Endothelial cell (in vitro differentiated cells): ENCODE results near the gene UNC5CL. TPM values are rescaled to one million over a fixed set of nuclear protein-coding genes. Genes with fewer than 3 reads are reported as not detected.

ENCODE experiments used
- DNase-seq: peaks from one replicate; pipeline ENCODE4 v3.0.0; 2021; ENCODE audit warnings: low spot score
- H3K27ac Mint-ChIP-seq: one replicate; pipeline ENCODE4 v1.8.0; 2021; ENCODE audit warnings: mixed read lengths, inconsistent platforms; ENCODE audit not compliant: unreplicated experiment
- H3K27me3 Mint-ChIP-seq: one replicate; pipeline ENCODE4 v1.8.0; 2021; ENCODE audit warnings: mild to moderate bottlenecking, moderate library complexity, mixed read lengths, inconsistent platforms; ENCODE audit not compliant: unreplicated experiment
- H3K36me3 Mint-ChIP-seq: one replicate; pipeline ENCODE4 v1.8.0; 2021; ENCODE audit warnings: mild to moderate bottlenecking, low read depth, mixed read lengths, inconsistent platforms; ENCODE audit not compliant: unreplicated experiment
- H3K4me1 Mint-ChIP-seq: one replicate; pipeline ENCODE4 v1.8.0; 2021; ENCODE audit warnings: mild to moderate bottlenecking, mixed read lengths, inconsistent platforms; ENCODE audit not compliant: unreplicated experiment
- H3K4me3 Mint-ChIP-seq: one replicate; pipeline ENCODE4 v1.8.0; 2021; ENCODE audit warnings: mild to moderate bottlenecking, mixed read lengths, inconsistent platforms; ENCODE audit not compliant: unreplicated experiment
- H3K9me3 Mint-ChIP-seq: one replicate; pipeline ENCODE4 v1.8.0; 2021; ENCODE audit warnings: mixed read lengths, inconsistent platforms; ENCODE audit not compliant: unreplicated experiment
- CTCF ChIP-seq: fragments of 200-600 bp; sonication (generic); IDR thresholded peaks from one replicate; pipeline ENCODE4 v1.5.0; 2021; ENCODE audit warnings: antibody characterized with exemption; ENCODE audit not compliant: unreplicated experiment
- total RNA-seq: library from RNA; stranded (reverse); fragmentation: NEBNext Ultra II Directional; extraction: Animal tissue kit (Norgen Biotek cat#: 25700); gene quantifications from one replicate; pipeline ENCODE4 v1.2.1, GENCODE V29; 2021; ENCODE audit not compliant: unreplicated experiment

Gene UNC5CL
- total RNA-seq, 1 donor from 2014 or later, result 0.59 TPM

GRCh38 chr6:41046084-41046483 is 7.1 kb upstream of the UNC5CL start:
- Mint-ChIP-seq H3K36me3 (no peaks in the 10 kb centered on the region), H3K4me3 (no peak overlapping the region), H3K27me3 (peaks cover 3% of the 10 kb centered on the region), H3K9me3 (no peaks in the 10 kb centered on the region), H3K4me1 (no peaks in the 10 kb centered on the region), H3K27ac (no peak overlapping the region)
- no peak for TF ChIP-seq CTCF
- no peak for DNase-seq

GRCh38 chr6:41045664-41046063 is 6.6 kb upstream of the UNC5CL start:
- no peak for DNase-seq
- H3K27me3 Mint-ChIP-seq, result peaks cover 3% of the 10 kb centered on the region
- no peak overlapping the region for H3K4me3 Mint-ChIP-seq
- no peak for TF ChIP-seq CTCF
- no peaks in the 10 kb centered on the region for H3K36me3 Mint-ChIP-seq
- no peaks in the 10 kb centered on the region for H3K4me1 Mint-ChIP-seq
- no peaks in the 10 kb centered on the region for H3K9me3 Mint-ChIP-seq
- H3K27ac Mint-ChIP-seq, result no peak overlapping the region

- TF ChIP-seq CTCF, result no peak
- no peak for DNase-seq
- H3K4me3 Mint-ChIP-seq, result no peak overlapping the region
- H3K36me3 Mint-ChIP-seq, result no peaks in the 10 kb centered on the region
- H3K4me1 Mint-ChIP-seq, result no peaks in the 10 kb centered on the region
- no peaks in the 10 kb centered on the region for H3K9me3 Mint-ChIP-seq
- no peak overlapping the region for H3K27ac Mint-ChIP-seq
- H3K27me3 Mint-ChIP-seq, result peaks cover 3% of the 10 kb centered on the region
Measured at GRCh38 chr6:41043151-41043550, 4.1 kb upstream of the UNC5CL start.

- Mint-ChIP-seq H3K9me3 (no peaks in the 10 kb centered on the region), H3K27me3 (peaks cover under 1% of the 10 kb centered on the region), H3K4me3 (no peak within 1 kb of the TSS), H3K4me1 (no peaks in the 10 kb centered on the region), H3K36me3 (no peaks in the 10 kb centered on the region), H3K27ac (no peak within 1 kb of the TSS)
- DNase-seq, result no peak
- no peak for TF ChIP-seq CTCF
Measured at GRCh38 chr6:41042226-41043055, 3.4 kb upstream of the UNC5CL start, which contains the start of gene TSPO2. TSS of gene TSPO2 (plus strand) at chr6:41042467. CDS start at chr6:41042986, 519 bp downstream.

- Mint-ChIP-seq H3K27ac (no peak overlapping the region), H3K27me3 (no peaks in the 10 kb centered on the region), H3K4me3 (no peak overlapping the region), H3K4me1 (no peaks in the 10 kb centered on the region), H3K9me3 (no peaks in the 10 kb centered on the region), H3K36me3 (no peaks in the 10 kb centered on the region)
- no peak for TF ChIP-seq CTCF
- DNase-seq, result no peak
Measured at GRCh38 chr6:41040940-41041536, 2.0 kb upstream of the UNC5CL start.
